MM.1S (cell line): ENCODE data around the gene RABEP2.

Experiments used
- DNase-seq: peaks from one replicate; pipeline ENCODE4 v3.0.0-alpha.2; 2015
- H2AFZ ChIP-seq: fragments of 300-600 bp; sonication (generic); 2 replicates; pipeline ENCODE4 v1.6.0; 2016; ENCODE audit warnings: antibody characterized with exemption, low read length
- H3F3A ChIP-seq: fragments of 300-600 bp; sonication (generic); 2 replicates; pipeline ENCODE4 v1.6.1; 2016; ENCODE audit warnings: mild to moderate bottlenecking, antibody characterized with exemption, low read length, moderate library complexity, mixed read lengths; ENCODE audit not compliant: insufficient read depth
- H3K27ac ChIP-seq: fragments of 300-600 bp; sonication (generic); 2 replicates; pipeline ENCODE4 v1.5.1; 2016; ENCODE audit warnings: mild to moderate bottlenecking, low read length
- H3K27me3 ChIP-seq: fragments of 300-600 bp; sonication (generic); replicated peaks from 2 replicates; pipeline ENCODE4 v1.6.0; 2016; ENCODE audit warnings: low read length; ENCODE audit not compliant: insufficient read depth
- H3K36me3 ChIP-seq: fragments of 300-600 bp; sonication (generic); replicated peaks from 2 replicates; pipeline ENCODE4 v1.6.1; 2016; ENCODE audit warnings: mild to moderate bottlenecking, low read length, mixed read lengths; ENCODE audit not compliant: insufficient read depth
- H3K4me1 ChIP-seq: fragments of 300-600 bp; sonication (generic); 2 replicates; pipeline ENCODE4 v1.6.1; 2016; ENCODE audit warnings: low read length, mixed read lengths
- H3K4me2 ChIP-seq: fragments of 300-600 bp; sonication (generic); 2 replicates; pipeline ENCODE4 v1.6.0; 2016; ENCODE audit warnings: low read depth, low read length
- H3K4me3 ChIP-seq: fragments of 300-600 bp; sonication (generic); 2 replicates; pipeline ENCODE4 v1.5.1; 2016; ENCODE audit warnings: low read length, mixed read lengths
- H3K79me2 ChIP-seq: fragments of 300-600 bp; sonication (generic); 2 replicates; pipeline ENCODE4 v1.6.1; 2016; ENCODE audit warnings: mixed run types, low read length, mixed read lengths
- H3K9ac ChIP-seq: fragments of 300-600 bp; sonication (generic); 2 replicates; pipeline ENCODE4 v1.6.1; 2016; ENCODE audit warnings: low read length, mixed read lengths
- H3K9me2 ChIP-seq: fragments of 300-600 bp; sonication (generic); replicated peaks from 2 replicates; pipeline ENCODE4 v1.6.1; 2016; ENCODE audit warnings: mild to moderate bottlenecking, low read length, mixed read lengths; ENCODE audit not compliant: insufficient read depth
- H3K9me3 ChIP-seq: fragments of 300-600 bp; sonication (generic); replicated peaks from 2 replicates; pipeline ENCODE4 v1.6.1; 2016; ENCODE audit warnings: mild to moderate bottlenecking, low read length, mixed read lengths; ENCODE audit not compliant: insufficient read depth
- H4K20me1 ChIP-seq: fragments of 300-600 bp; sonication (generic); 2 replicates; pipeline ENCODE4 v1.6.1; 2016; ENCODE audit warnings: mild to moderate bottlenecking, low read length, moderate library complexity, mixed read lengths; ENCODE audit not compliant: insufficient read depth
- CTCF ChIP-seq: fragments of 300-600 bp; sonication (generic); IDR thresholded peaks from 2 replicates; pipeline ENCODE4 v1.5.1; 2016; ENCODE audit warnings: antibody characterized with exemption, low read length, mixed read lengths
- EZH2 ChIP-seq: fragments of 300-600 bp; sonication (generic); optimal IDR thresholded peaks from 2 replicates; pipeline ENCODE3; 2017; ENCODE audit warnings: low read depth, mild to moderate bottlenecking, antibody characterized with exemption, low read length, mixed read lengths
- EZH2phosphoT487 ChIP-seq: fragments of 300-600 bp; sonication (generic); IDR thresholded peaks from 2 replicates; pipeline ENCODE4 v1.6.1; 2018; ENCODE audit warnings: antibody characterized with exemption, low read length

RABEP2 gene

GRCh38 chr16:28865001-28865688, 59.9 kb downstream of the RABEP2 start:
- Histone ChIP-seq H3F3A (peaks cover 7% of the 10 kb centered on the region; the same call in 1 of the 2 replicates), H3K9me2 (no peaks in the 10 kb centered on the region), H4K20me1 (no peaks in the 10 kb centered on the region), H3K27ac (no peak overlapping the region), H3K4me1 (peaks cover 4% of the 10 kb centered on the region; the same call in 1 of the 2 replicates), H3K4me3 (no peak overlapping the region), H3K4me2 (peak overlapping the region; percentile 84; the same call in 1 of the 2 replicates), H3K9ac (no peak overlapping the region), H2AFZ (no peak overlapping the region), H3K27me3 (no peaks in the 10 kb centered on the region), H3K9me3 (no peaks in the 10 kb centered on the region), H3K36me3 (no peaks in the 10 kb centered on the region), H3K79me2 (peaks cover 43% of the 10 kb centered on the region)
- TF ChIP-seq EZH2 = no peak
- no peak for TF ChIP-seq CTCF
- TF ChIP-seq EZH2phosphoT487 = no peak
- no peak for DNase-seq

DNA sequence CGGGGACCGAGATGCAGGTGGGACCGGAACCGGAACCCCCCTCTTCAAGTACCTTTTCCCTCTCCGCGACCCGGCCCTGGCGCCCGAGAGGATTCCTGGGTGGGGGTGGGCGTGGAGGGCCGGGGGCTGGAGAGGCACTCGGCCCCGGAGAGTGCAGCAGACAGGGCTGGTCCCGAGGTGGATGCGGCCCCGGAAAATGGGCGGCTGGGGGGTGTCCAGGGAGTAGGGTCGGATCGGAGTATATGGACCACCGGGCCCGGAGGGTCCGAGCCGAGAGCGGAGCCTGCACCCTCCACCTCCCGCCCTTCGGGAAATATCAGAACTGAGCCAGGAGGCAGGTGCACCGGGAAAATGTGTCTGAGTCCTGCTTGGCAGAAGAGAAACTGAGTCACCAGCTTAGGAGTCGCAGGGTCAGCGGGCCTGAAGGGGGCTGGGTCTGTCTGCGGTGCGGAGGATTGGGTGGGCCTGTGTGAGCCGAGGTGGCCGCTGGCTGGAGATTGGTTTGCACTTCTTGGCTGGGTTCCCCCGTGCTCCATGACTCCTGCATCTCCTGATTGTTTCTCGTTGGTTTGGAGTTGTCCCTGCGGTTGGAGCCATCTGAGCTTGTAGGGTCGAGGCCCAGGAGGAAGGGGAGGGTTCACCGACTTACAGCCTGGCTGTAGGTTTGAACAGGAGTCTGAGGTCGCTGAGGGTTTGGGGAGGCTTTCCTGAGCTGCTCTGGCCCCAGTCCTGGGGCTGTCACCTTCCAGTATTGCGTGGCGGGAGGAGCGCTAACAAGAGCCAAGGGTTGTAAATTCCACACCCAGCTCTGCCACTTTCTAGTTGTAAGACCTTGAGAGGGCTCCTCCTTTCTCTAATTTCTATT, 60.9 kb downstream of the RABEP2 start:
- DNase-seq = no peak
- Histone ChIP-seq H3K27me3 (no peaks in the 10 kb centered on the region), H3K9me3 (no peaks in the 10 kb centered on the region), H3F3A (peaks cover 7% of the 10 kb centered on the region; the same call in 1 of the 2 replicates), H4K20me1 (no peaks in the 10 kb centered on the region), H3K9ac (peak overlapping the region; percentile 94), H3K4me3 (peak overlapping the region; percentile 98), H2AFZ (peak overlapping the region; percentile 95), H3K9me2 (no peaks in the 10 kb centered on the region), H3K79me2 (peaks cover 43% of the 10 kb centered on the region), H3K4me2 (peak overlapping the region; percentile 84), H3K36me3 (no peaks in the 10 kb centered on the region), H3K27ac (peak overlapping the region; percentile 66; the same call in 1 of the 2 replicates), H3K4me1 (peaks cover 4% of the 10 kb centered on the region; the same call in 1 of the 2 replicates)
- TF ChIP-seq CTCF (no peak), EZH2 (no peak), EZH2phosphoT487 (no peak)

DNA sequence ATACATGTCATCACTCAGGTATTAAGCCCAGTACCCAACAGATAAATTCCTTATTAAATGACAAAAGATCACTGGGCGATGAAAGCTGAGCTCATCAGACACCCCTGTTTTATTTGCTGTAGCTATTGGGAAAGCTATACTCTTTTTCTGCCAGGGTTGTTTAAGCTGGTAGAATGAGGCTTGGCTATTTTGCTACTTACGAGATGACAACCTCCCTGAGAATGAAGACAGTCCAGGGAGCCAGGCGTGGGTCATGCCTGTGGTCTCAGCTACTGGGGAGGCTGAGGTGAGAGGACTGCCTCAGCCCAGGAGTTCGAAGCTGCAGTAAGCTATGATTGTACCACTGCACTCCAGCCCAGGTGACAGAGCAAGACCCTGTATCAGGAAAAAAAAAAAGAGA, 65.7 kb downstream of the RABEP2 start:
- DNase-seq = no peak
- Histone ChIP-seq H3K9me3 (no peaks in the 10 kb centered on the region), H3K9ac (no peak overlapping the region), H3K27ac (no peak overlapping the region), H3K9me2 (no peaks in the 10 kb centered on the region), H3K4me3 (no peak overlapping the region), H2AFZ (no peak overlapping the region), H3K4me2 (no peak overlapping the region), H3F3A (peaks cover 7% of the 10 kb centered on the region; the same call in 1 of the 2 replicates), H3K79me2 (peaks cover 17% of the 10 kb centered on the region), H4K20me1 (no peaks in the 10 kb centered on the region), H3K27me3 (no peaks in the 10 kb centered on the region), H3K4me1 (peaks cover 2% of the 10 kb centered on the region; the same call in 1 of the 2 replicates), H3K36me3 (no peaks in the 10 kb centered on the region)
- no peak for TF ChIP-seq EZH2
- TF ChIP-seq CTCF = no peak
